Activated CD8-positive, alpha-beta memory T cell treated with anti-CD3 and anti-CD28 coated beads for 36 hours (primary cell): ENCODE data around the gene HDAC4. TPM values are rescaled to one million over a fixed set of nuclear protein-coding genes. Genes with fewer than 3 reads are reported as not detected.

Experiments used
- CTCF ChIA-PET: fragments of 350-600 bp; sonication (Branson Sonifier 250); formaldehyde crosslinking; loops from one replicate; lab custom pipeline; 2021; ENCODE audit warnings: antibody characterized with exemption; lab: Charles Lee
- POLR2A ChIA-PET: fragments of 350-600 bp; sonication (Branson Sonifier 250); formaldehyde crosslinking; loops from one replicate; lab custom pipeline; 2021; ENCODE audit warnings: antibody characterized with exemption; lab: Charles Lee
- total RNA-seq, 2 experiments: library from RNA; stranded (reverse); gene quantifications; one replicate each; pipeline ENCODE4 v1.2.3, GENCODE V29; 2021

HDAC4 gene
- total RNA-seq, 2 experiments from 2014 or later: 19.7 to 23.5 TPM

- CTCF ChIA-PET: interaction anchor here (0.6 kb wide), 1 partner anchor 23 kb away, joined by 3 read pairs; no protein-coding TSS in a partner anchor
- POLR2A ChIA-PET: interaction anchor here (0.6 kb wide), 1 partner anchor 177 kb away, joined by 3 read pairs; no protein-coding TSS in a partner anchor
These were observed 79.0 kb downstream of the HDAC4 start for GRCh38 chr2:239321596-239322415.

GRCh38 chr2:239318790-239319661 lies 81.8 kb downstream of the HDAC4 start:
- ChIA-PET CTCF (no interaction called here), POLR2A (no interaction called here)

- CTCF ChIA-PET: no interaction called here
- POLR2A ChIA-PET: no interaction called here
These were observed 82.6 kb downstream of the HDAC4 start for GRCh38 chr2:239318151-239318611.

GRCh38 chr2:239316562-239317465 lies 84.0 kb downstream of the HDAC4 start:
- CTCF ChIA-PET: no interaction called here

GRCh38 chr2:239315308-239315707 lies 85.5 kb downstream of the HDAC4 start:
- POLR2A ChIA-PET: no interaction called here
- CTCF ChIA-PET: no interaction called here

More at GRCh38 chr2:239316562-239317465, 84.0 kb downstream of the HDAC4 start:
- POLR2A ChIA-PET: no interaction called here

GRCh38 chr2:239313776-239314175 lies 87.0 kb downstream of the HDAC4 start:
- POLR2A ChIA-PET: no interaction called here
- CTCF ChIA-PET: no interaction called here

GRCh38 chr2:239312741-239313667 lies 87.8 kb downstream of the HDAC4 start:
- CTCF ChIA-PET: no interaction called here
- POLR2A ChIA-PET: no interaction called here

- ChIA-PET POLR2A (no interaction called here), CTCF (no interaction called here)
These were observed 88.7 kb downstream of the HDAC4 start for GRCh38 chr2:239312081-239312511.

- CTCF ChIA-PET: no interaction called here
- POLR2A ChIA-PET: interaction anchor here (0.6 kb wide), 1 partner anchor 16 kb away, joined by 3 read pairs; no protein-coding TSS in a partner anchor
These were observed 89.4 kb downstream of the HDAC4 start for GRCh38 chr2:239311132-239312040.

GRCh38 chr2:239310401-239311061 lies 90.3 kb downstream of the HDAC4 start:
- CTCF ChIA-PET: no interaction called here
- POLR2A ChIA-PET: interaction anchor here (0.6 kb wide), 1 partner anchor 15 kb away, joined by 3 read pairs; no protein-coding TSS in a partner anchor

GRCh38 chr2:239309398-239310245 lies 91.2 kb downstream of the HDAC4 start:
- ChIA-PET CTCF (no interaction called here), POLR2A (interaction anchor here (0.5 kb wide), 1 partner anchor 11 kb away, joined by 9 read pairs; no protein-coding TSS in a partner anchor)

GRCh38 chr2:239308661-239309397 lies 92.0 kb downstream of the HDAC4 start:
- ChIA-PET CTCF (no interaction called here), POLR2A (interaction anchor here (0.5 kb wide), 1 partner anchor 12 kb away, joined by 9 read pairs; no protein-coding TSS in a partner anchor)

- ChIA-PET POLR2A (no interaction called here), CTCF (no interaction called here)
These were observed 92.8 kb downstream of the HDAC4 start for GRCh38 chr2:239307921-239308613.

GRCh38 chr2:239307221-239307569 lies 93.6 kb downstream of the HDAC4 start:
- ChIA-PET POLR2A (no interaction called here), CTCF (no interaction called here)
